HG03378 (cell line): ENCODE results near the gene TRMO.
A peak's percentile ranks its signal among the peaks of the same experiment; 100 is the strongest.
"Not testable (repeated sequence)": the region's sequence is repeated elsewhere in the genome, so short reads cannot be mapped to it uniquely, and the experiment has no call there.

ENCODE experiments used
- ATAC-seq: cut with Tn5 transposase; IDR thresholded peaks from one replicate; pipeline ENCODE4 v1.9.1; 2021; ENCODE audit warnings: mild to moderate bottlenecking, moderate library complexity; ENCODE audit not compliant: unreplicated experiment

The TRMO gene, protein sequence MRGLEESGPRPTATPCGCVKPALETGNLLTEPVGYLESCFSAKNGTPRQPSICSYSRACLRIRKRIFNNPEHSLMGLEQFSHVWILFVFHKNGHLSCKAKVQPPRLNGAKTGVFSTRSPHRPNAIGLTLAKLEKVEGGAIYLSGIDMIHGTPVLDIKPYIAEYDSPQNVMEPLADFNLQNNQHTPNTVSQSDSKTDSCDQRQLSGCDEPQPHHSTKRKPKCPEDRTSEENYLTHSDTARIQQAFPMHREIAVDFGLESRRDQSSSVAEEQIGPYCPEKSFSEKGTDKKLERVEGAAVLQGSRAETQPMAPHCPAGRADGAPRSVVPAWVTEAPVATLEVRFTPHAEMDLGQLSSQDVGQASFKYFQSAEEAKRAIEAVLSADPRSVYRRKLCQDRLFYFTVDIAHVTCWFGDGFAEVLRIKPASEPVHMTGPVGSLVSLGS

DNA sequence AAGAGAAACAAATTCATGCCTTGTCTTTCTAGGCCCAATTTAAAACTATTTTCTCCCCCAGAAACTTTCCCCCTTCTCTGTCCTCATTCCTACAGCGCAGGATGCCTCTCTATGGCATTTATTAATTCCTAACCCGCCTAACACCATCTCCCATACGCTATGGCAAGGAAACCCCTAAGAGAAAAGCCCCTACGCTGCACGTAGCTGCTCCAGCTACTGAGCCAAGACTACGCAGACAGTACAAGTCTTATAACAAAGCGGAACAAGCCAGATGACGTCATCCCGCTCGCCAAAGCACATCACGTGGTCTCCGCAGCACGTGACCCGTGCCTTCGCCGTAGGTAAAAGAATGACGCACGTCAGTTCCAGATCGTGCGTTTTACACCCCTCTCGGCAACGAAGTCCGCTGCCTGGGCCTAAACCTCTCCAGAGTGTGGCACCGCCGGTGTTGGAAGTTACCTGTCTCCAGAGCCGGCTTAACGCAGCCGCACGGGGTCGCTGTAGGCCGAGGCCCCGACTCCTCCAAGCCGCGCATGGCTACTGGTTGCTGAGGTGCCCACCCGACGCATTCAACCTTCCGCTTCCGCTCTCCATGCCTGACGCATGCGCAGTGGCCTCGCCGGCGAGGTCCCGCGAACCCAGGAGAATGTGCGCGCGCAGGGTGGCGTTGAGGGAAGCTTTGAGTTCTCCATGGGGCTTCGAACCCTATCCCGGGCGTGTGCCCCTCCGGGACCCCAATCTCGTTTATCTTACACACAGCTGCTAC, at the start of gene TRMO:
TRMO (minus strand) TSS at position 542 of the 766 bp plus-strand sequence; CDS start at position 535, 7 bp downstream.
- peak; percentile 81 for ATAC-seq

DNA sequence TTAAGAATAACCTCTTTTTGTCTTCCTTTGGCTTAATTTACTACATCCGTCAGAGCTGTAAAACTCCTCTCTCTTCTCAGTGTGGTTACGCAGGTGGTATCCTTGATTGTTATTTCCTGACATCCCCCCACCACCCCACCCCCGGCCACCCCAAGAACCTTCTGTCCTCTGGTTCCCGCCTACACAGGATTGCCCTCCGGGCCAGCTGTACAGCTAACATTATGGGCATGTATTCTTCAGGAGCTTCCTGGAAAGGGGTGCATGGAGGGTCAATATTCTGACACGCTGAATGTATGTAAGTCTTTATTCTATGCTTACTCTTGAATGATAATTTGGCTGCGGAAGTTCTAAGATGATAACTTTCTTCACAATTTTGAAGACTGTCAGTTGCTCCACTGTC, 47.9 kb upstream of the TRMO start:
- ATAC-seq: no peak

DNA sequence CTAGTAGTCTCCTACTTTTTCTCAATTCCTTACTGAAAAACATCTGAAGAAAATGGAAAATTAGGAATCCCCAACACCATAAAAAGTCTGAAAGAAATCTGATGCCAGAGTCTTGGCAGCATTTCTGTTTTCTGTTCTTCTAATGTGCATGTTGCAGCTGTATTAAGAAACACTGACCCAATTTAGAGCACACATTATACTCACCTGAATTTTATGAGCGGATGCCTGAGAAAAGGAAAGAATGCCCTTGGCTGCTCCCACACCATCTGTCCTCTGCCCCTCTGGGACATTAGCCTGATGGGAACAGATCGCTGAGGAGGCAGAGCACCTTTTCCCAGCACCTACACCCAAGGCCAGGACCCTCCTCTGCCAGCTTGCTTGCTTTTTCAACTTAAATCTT, 46.7 kb upstream of the TRMO start:
- ATAC-seq: no peak

DNA sequence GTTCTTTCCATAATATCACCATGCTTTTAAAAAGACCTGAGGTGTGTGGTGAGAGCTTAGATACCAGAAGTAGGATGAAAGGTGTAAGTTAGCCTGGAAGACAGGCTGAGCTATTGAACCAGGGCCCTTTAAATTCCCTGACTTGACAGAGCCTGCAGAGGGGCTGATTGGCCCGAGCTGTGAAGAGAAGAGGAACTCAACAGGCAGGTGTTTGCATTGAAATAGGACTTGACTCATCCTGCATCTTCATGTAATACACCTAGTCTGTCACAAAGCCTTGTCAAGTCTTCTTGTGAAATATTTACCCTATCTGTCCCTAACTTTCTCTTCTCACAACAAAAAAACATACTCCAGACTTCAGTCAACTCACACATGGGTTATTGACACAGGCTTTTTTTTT, 44.2 kb upstream of the TRMO start:
- no peak for ATAC-seq

DNA sequence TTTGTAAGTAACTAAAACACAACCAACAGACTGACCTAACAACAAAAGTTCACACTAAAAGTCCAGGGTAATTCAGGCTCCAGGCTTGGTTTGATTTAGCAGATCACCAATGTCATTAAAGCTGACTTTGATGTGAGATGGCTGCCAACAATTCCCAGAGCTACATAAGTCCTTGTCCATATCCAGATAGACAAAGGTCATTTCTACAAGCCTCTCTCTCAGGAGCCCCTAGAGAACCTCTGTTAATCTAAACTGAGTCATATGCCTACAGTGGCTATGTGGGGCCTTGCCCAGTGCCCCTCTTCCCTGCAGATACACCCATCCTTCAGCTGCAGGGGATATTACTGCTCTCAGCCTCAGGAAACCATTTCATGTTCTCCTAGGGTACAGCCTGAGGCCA, 42.6 kb upstream of the TRMO start:
- ATAC-seq: no peak

DNA sequence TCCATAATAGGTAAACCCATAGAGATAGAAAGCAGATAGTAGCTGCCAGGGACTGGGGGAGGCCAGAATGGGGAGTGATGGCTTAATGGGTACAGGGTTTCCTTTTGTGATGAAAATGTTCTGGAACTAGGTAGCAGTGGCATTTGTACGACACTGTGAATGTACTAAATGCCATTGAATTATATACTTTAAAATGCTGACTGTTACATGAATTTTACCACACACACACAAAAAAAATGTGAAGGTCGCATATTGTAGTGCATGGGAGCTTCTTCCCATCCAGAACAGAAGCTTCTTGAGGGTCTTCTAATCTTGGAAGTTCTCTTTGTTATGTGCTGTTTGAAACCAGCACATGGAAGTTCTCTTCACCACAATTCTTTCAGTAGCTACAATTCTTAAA, 40.9 kb upstream of the TRMO start:
- ATAC-seq: no peak

DNA sequence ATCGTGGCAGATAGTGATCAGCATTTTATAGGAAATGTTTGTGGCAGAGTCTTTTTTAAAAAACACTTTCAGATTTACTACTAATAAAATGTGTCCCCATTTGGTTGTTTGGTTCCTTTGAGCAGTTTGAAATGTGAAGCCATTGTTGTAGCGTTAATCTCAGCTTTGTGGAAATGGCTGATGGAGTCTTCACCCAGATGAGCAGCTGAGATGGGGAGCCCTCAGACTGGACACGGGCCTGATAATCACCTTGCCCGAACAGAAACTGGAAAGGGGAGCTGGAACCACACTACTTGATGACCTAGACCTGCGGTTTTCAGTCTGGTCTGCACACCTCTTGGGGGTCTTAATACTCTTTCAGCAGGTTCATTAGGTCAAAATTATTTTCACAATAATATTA, 40.3 kb upstream of the TRMO start:
- ATAC-seq: no peak

DNA sequence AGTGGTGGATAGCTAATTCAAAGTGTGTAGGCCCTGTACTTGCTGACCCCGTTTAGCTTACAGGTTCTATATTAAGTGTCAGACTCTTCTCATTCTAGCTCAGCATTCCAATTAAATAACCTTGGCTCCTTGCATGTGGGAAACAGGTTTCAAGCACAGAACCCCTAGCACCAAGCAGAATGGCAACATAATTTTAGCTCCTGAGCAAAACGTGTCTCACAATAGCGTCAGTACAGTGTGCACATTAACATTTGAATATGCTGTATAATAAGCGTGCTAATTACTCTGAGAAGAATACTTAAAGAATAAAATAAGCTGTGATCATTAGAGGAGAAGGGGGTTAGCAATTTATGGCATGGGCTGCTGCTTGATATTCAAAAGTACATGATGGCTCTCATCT, 39.8 kb upstream of the TRMO start:
- ATAC-seq: no peak

DNA sequence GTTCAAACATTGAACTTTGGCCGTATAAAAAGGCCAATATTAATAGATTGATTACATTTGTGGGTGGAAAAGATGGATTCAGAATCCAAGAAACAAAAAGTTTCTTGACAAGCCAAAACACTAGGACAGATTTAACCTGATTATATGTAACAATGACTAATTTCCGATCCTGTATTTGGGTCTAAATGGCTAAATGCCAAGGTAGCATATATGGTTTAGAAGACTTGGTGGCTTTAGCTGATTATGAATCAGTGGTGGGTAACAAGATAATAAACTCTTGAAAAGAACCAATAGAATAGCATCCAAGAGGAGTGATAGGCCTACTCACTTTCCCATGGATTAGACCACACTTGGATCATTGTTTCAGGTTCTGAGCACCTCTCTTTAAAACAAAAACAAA, 39.1 kb upstream of the TRMO start:
- no peak for ATAC-seq

DNA sequence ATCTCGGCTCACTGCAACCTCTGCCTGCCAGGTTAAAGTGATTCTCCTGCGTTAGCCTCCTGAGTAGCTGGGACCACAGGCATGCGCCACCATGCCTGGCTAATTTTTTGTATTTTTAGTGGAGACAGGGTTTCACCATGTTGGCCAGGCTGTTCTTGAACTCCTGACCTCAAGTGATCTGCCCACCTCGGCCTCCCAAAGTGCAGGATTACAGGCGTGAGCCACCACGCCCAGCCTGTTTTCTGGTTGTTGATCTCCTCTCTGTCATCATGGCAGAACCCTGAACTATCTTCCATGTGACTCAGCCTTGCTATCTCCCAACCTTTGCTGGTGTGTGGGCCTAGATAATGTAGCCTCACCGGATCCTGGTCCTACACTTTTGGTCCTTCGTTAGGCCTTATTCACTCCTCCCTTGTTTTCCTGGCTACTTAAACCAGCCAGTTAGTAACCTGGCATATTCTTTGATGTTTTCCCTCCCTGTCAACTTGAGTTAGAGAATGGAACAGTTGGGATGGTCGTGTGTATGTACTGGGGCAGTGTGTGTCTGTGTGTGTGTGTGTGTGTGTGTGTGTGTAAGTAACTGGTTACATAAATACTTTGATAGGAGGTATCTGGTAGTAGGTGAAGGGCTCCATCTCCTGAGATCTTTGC, 38.5 kb upstream of the TRMO start:
- not testable (repeated sequence) for ATAC-seq

DNA sequence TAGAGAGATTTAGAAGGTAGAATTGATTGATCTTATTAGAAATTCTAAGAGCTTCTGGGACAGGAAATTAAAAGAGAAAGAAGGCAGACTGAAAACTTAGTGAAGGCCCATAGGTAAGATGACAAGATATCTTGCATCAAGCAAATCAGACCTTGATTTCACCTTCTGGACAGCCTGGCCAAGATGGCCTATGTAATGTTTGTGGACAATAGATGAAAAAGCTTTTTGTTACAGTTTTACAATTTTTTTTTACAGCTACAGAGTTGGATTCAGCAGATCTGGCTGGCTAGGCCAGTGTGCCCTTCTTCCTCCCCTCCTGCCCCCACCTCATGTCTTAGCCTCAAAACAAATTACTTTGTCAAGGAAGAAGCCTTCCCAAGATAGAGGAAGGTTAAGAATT, 37.3 kb upstream of the TRMO start:
- ATAC-seq: no peak

DNA sequence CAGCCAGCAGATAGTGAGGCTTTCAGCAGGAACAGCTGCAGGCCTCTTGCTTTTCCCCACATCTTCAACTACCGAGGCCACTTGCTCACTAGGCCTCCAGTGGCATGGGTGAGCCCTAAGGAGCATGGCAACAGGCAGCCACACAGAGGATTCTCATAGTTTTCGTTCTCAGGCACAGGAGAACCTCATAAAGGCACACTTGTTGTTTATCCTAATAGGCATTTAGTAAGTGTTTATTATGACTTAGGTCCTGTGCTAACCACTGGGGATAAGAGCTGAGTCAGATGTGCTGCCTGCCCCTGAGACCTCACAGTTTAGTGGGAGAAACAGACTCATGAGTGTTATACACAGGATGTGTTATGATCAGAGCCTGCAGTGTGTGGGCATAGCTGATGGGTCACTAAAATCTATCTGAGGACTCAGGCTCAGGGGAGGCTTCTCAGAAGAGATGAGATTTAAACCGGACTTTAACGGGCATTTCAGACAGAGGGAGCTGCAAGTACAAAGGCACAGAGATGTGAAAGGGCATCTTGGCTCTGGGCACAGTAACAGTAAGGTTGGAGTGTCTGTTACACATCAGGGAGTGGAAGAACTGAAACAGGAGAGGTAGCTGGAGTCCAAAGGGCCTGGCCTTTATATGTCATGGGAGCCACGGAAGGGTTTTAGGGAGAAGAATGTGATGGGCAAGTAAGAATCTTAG, 36.7 kb upstream of the TRMO start:
- ATAC-seq: no peak

DNA sequence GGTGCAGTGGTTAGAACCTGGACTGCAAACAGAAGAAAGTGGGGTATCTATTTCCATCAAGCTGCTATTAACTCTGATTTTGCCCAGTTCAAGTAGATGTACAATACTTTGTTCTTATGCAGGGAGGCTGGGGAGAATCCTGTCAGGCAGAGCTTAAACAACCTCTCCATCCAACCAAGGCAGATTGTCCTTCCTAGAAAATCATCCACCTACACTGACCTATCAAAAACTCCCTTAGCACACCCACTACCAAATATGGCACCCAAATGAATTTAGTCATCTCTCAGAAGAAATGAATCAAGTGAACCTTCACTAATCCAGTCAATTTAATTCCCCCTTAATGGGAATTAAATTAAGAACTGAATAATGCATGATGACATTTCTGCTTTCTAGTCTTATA, 34.0 kb upstream of the TRMO start:
- no peak for ATAC-seq

DNA sequence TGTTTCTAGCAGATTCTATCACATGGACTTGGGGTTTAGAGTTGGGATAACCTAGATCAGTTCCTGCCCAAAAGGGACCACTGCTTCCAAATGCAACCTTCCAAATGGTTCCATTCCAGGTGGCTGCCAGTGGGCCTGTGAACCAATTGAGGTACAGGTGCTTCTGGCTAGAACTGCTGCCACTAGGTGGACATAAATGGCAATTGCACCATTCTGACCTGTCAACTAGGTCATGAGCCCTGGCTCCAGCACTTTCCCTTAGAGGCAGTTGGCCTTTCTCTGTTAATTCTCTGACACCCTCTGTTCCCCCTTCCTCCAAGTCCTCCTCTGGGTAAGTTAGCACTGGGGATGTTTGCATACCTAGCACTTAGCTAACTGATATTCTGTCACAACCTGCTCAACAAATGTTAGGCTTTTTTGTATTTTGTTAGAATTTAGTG, 32.3 kb upstream of the TRMO start:
- ATAC-seq: peak; percentile 63

DNA sequence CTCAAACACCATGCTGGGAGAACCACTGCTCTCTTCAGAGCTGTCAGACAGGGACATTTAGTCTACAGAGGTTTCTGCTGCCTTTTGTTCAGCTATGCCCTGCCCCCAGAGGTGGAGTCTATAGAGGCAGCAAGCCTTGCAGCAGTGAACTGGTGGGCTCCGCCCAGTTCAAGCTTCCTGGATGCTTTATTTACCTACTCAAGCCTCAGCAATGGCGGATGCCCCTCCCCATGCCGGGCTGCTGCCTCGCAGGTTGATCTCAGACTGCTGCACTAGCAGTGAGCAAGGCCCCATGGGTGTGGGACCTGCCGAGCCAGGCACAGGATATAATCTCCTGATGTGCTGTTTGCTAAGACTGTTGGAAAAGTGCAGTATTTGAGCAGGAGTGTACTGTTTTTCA, 28.6 kb upstream of the TRMO start:
- not testable (repeated sequence) for ATAC-seq

DNA sequence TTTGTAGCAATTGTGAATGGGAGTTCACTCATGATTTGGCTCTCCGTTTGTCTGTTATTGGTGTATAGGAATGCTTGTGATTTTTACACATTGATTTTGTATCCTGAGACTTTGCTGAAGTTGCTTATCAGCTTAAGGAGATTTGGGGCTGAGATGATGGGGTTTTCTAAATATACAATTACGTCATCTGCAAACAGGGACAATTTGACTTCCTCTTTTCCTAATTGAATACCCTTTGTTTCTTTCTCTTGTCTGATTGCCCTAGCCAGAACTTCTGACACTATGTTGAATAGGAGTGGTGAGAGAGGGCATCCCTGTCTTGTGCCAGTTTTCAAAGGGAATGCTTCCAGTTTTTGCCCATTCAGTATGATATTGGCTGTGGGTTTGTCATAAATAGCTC, 24.8 kb upstream of the TRMO start:
- ATAC-seq: not testable (repeated sequence)

DNA sequence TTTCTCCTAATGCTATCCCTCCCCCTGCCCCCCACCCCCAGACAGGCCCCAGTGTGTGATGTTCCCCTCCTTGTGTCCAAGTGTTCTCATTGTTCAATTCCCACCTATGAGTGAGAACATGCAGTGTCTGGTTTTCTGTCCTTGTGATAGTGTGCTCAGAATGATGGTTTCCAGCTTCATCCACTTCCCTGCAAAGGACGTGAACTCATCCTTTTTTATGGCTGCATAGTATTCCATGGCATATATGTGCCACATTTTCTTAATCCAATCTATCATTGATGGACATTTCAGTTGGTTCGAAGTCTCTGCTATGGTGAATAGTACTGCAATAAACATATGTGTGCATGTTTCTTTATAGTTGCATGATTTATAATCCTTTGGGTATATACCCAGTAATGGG, 23.2 kb upstream of the TRMO start:
- ATAC-seq: not testable (repeated sequence)

DNA sequence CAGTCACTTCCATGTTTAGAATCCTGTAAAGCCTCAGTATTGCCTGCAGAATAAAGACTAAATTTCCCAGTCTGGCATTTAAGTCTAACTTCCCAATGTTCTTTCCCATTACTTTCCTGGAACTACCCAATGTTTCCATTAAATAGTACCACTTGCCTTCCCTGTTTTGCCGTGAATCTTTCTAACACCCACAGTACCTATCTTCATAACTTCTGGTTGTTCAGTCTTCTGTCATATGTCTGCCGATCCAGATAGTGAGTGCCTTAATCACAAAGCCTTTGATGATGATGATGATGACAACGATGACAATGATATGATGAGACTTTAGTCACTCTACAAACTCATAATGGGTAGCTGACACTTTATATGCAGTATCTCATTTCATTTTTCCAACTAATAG, 22.3 kb upstream of the TRMO start:
- ATAC-seq: no peak

DNA sequence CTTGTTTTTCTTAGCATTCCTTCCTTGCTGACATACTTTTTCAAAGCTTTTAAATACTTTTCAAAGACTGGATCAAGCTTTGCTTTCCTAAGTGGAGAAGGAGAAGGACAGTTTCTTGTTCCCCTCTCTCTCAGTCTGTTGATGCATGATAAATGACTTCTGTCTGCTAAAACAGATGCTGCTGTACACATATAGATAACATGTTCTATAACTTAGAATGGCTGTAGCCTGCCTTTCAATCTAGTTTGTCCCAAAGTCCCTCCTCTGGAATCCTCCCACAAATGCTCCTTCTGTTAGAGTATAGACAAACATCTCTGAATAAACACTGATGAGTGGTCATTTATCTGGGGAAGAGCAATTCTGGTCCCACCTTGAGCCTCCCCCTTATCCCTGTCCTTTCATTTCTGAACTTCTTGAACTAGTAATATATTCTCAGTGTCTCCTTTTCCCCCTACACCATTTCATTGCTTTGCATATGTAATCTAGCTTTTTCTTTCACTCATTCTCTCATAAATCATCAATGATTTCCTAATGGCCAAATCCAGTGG, 21.1 kb upstream of the TRMO start:
- no peak for ATAC-seq

DNA sequence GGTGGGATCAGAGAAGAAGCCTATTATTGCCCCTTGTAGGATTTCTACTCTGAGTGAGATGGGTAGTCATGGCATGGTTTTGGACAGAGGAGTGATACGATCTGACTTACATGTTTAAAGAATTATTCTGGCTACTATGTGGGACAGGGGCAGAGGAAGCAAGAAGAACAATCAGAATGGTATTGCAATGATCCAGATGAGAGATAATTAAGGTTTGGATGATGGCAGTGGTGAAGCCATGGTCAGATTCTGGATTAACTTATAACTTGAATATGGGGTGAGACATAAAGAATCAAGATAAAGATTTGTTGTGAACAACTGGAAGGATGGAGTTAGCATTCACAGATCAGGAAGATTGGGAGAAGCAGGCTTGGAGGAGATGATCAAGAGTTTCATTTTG, 19.0 kb upstream of the TRMO start:
- no peak for ATAC-seq

DNA sequence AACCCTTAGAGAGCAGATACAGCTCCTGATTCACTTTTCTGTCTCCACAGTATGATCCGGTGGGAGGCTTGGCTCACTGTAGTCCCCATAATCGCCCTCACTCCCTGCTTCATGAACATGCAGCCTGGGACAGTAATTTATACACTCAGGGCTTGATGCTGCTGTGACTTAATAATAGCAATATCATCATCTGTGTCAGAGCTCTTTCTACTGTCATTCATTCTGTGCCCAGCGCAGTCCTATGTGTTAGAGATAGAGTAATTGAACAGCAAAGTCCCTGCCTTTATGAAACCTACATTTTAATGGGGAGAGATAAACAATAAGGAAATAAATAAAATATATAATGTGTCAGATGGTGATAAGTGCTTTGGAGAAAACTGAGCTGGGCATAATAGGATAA, 18.4 kb upstream of the TRMO start:
- ATAC-seq: no peak
